K562 (cell line): ENCODE data around the gene GHR.

Experiments used
- FOXA1 ChIP-seq: fragments of 450-650 bp; IDR thresholded peaks from 2 replicates; pipeline ENCODE4 v1.6.1; 2016; ENCODE audit warnings: mild to moderate bottlenecking, borderline replicate concordance
- FOXP1 ChIP-seq: sonication (generic); formaldehyde crosslinking; IDR thresholded peaks from 2 replicates; pipeline ENCODE4 v1.8.0; 2022; ENCODE audit warnings: mild to moderate bottlenecking, missing genetic modification reagents
- GABPB1 ChIP-seq: sonication (generic); formaldehyde crosslinking; IDR thresholded peaks from 2 replicates; pipeline ENCODE4 v1.8.0; 2022; ENCODE audit warnings: mild to moderate bottlenecking, missing genetic modification reagents
- GTF2F1 ChIP-seq: IDR thresholded peaks from 2 replicates; pipeline ENCODE4 v1.6.1; 2011; ENCODE audit warnings: low read depth, low read length, improper control_type of control experiment
- NFRKB ChIP-seq: fragments of 450-650 bp; IDR thresholded peaks from 2 replicates; pipeline ENCODE4 v1.6.1; 2016; ENCODE audit warnings: low read depth
- POLR2A ChIP-seq: fragments of 450-650 bp; conservative IDR thresholded peaks from 2 replicates; pipeline ENCODE4 v1.6.1; 2016
- SAFB ChIP-seq: fragments of 200-400 bp; formaldehyde crosslinking; IDR thresholded peaks from 2 replicates; pipeline ENCODE4 v1.6.1; 2017; ENCODE audit warnings: low read depth, low read length, borderline replicate concordance
- TAF1 ChIP-seq: IDR thresholded peaks from 2 replicates; pipeline ENCODE4 v1.6.1; 2011; ENCODE audit warnings: mild to moderate bottlenecking, low read length, moderate library complexity; ENCODE audit not compliant: insufficient read depth, control insufficient read depth, severe bottlenecking; ENCODE audit errors: extremely low read depth
- TF ChIP-seq, protein P1 (sequence below): IDR thresholded peaks from 2 replicates; pipeline ENCODE4 v1.6.1; 2014; ENCODE audit warnings: antibody characterized with exemption
- TF ChIP-seq, protein P2 (sequence below): fragments of 200-800 bp; sonication (Bioruptor generic); IDR thresholded peaks from 2 replicates; pipeline ENCODE4 v1.6.1; 2017; ENCODE audit warnings: missing genetic modification characterization, missing compliant biosample characterization
- TF ChIP-seq, protein P3 (sequence below), 3 experiments: IDR thresholded peaks in 2 of 3; conservative IDR thresholded peaks in 1 of 3; 2 replicates each; pipeline ENCODE4 v1.5.1; 2011 to 2012; ENCODE audit warnings: low read length in 3 of 3, mild to moderate bottlenecking in 3 of 3, control low read depth in 2 of 3, improper control_type of control experiment in 1 of 3, inconsistent platforms in 1 of 3, low read depth in 1 of 3, mixed read lengths in 1 of 3, moderate library complexity in 1 of 3; ENCODE audit not compliant: insufficient read depth in 2 of 3
- TF ChIP-seq, protein P4 (sequence below), 2 experiments: fragments of 450-650 bp in 1 of 2; sonication (generic) in 1 of 2; formaldehyde crosslinking in 1 of 2; IDR thresholded peaks in 1 of 2; conservative IDR thresholded peaks in 1 of 2; 2 replicates each; pipeline versions ENCODE4 v1.6.1 to v1.8.1; 2016 to 2023; ENCODE audit warnings: mild to moderate bottlenecking in 2 of 2, moderate library complexity in 2 of 2, inconsistent platforms in 1 of 2, missing genetic modification reagents in 1 of 2

DNA sequence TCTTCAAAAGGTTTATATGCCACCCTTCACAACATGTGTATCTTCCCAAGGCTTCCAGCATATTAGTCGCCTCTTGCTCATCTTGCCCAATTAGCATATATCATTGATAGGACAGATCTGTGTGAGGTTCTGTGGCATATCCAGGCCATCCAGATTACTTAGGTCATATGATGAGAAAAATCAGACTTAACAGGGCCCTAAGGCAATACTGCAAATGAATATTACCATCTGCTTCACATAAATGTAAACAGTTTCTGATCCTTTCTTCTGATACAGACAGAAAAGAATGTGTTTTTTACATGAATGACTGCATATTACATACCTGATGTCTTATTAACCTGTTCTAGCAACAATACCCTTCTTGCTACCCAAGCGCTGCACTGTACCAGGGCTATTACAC is 41.3 kb upstream of the GHR start:
- TF ChIP-seq, protein P1, sequence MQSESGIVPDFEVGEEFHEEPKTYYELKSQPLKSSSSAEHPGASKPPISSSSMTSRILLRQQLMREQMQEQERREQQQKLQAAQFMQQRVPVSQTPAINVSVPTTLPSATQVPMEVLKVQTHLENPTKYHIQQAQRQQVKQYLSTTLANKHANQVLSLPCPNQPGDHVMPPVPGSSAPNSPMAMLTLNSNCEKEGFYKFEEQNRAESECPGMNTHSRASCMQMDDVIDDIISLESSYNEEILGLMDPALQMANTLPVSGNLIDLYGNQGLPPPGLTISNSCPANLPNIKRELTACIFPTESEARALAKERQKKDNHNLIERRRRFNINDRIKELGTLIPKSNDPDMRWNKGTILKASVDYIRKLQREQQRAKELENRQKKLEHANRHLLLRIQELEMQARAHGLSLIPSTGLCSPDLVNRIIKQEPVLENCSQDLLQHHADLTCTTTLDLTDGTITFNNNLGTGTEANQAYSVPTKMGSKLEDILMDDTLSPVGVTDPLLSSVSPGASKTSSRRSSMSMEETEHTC: no peak
- TF ChIP-seq, protein P2, sequence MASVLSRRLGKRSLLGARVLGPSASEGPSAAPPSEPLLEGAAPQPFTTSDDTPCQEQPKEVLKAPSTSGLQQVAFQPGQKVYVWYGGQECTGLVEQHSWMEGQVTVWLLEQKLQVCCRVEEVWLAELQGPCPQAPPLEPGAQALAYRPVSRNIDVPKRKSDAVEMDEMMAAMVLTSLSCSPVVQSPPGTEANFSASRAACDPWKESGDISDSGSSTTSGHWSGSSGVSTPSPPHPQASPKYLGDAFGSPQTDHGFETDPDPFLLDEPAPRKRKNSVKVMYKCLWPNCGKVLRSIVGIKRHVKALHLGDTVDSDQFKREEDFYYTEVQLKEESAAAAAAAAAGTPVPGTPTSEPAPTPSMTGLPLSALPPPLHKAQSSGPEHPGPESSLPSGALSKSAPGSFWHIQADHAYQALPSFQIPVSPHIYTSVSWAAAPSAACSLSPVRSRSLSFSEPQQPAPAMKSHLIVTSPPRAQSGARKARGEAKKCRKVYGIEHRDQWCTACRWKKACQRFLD (CRISPR knock-in tag): no peak
- TF ChIP-seq, protein P3, sequence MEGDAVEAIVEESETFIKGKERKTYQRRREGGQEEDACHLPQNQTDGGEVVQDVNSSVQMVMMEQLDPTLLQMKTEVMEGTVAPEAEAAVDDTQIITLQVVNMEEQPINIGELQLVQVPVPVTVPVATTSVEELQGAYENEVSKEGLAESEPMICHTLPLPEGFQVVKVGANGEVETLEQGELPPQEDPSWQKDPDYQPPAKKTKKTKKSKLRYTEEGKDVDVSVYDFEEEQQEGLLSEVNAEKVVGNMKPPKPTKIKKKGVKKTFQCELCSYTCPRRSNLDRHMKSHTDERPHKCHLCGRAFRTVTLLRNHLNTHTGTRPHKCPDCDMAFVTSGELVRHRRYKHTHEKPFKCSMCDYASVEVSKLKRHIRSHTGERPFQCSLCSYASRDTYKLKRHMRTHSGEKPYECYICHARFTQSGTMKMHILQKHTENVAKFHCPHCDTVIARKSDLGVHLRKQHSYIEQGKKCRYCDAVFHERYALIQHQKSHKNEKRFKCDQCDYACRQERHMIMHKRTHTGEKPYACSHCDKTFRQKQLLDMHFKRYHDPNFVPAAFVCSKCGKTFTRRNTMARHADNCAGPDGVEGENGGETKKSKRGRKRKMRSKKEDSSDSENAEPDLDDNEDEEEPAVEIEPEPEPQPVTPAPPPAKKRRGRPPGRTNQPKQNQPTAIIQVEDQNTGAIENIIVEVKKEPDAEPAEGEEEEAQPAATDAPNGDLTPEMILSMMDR (IDR thresholded peaks at IDR 0.05 in 2 of 3, conservative IDR thresholded peaks at IDR 0.05 in 1 of 3; ENCODE audit: insufficient read depth in 2 of 3, low read depth in 1 of 3, low read length in 3 of 3): no peak
- TF ChIP-seq GTF2F1: no peak
- no peak for TF ChIP-seq POLR2A
- TF ChIP-seq TAF1: no peak
- TF ChIP-seq, protein P4, sequence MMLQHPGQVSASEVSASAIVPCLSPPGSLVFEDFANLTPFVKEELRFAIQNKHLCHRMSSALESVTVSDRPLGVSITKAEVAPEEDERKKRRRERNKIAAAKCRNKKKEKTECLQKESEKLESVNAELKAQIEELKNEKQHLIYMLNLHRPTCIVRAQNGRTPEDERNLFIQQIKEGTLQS (IDR thresholded peaks at IDR 0.05): no peak
- TF ChIP-seq, protein P4 (CRISPR knock-in tag; conservative IDR thresholded peaks at IDR 0.05): no peak
- TF ChIP-seq NFRKB: no peak
- TF ChIP-seq SAFB: no peak
- no peak for TF ChIP-seq FOXP1 (CRISPR knock-in tag)
- no peak for TF ChIP-seq GABPB1 (CRISPR knock-in tag)
- no peak for TF ChIP-seq FOXA1
